OCI-LY7 (cell line): ENCODE results near the gene NOS3.

Experiments
- CTCF ChIP-seq: fragments of 200-600 bp; sonication (generic); conservative IDR thresholded peaks from 2 replicates; pipeline ENCODE4 v1.5.1; 2014; ENCODE audit warnings: mild to moderate bottlenecking, antibody characterized with exemption, low read length, moderate library complexity, mixed read lengths
- EZH2phosphoT487 ChIP-seq: fragments of 200-600 bp; sonication (generic); IDR thresholded peaks from 2 replicates; pipeline ENCODE4 v1.6.1; 2018; ENCODE audit warnings: low read depth, borderline replicate concordance, mild to moderate bottlenecking, mixed run types, antibody characterized with exemption, low read length, moderate library complexity, mixed read lengths

DNA sequence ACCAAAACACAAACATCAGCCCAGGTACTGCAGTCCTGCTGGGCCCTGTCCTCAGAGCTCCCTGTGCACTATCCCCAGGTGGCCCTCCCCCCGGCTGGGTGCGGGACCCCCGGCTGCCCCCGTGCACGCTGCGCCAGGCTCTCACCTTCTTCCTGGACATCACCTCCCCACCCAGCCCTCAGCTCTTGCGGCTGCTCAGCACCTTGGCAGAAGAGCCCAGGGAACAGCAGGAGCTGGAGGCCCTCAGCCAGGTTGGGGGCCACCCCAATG lies 19.2 kb downstream of the NOS3 start:
- TF ChIP-seq EZH2phosphoT487 (no peak), CTCF (no peak)
